GM12801 (cell line): ENCODE data around the gene ABCG8.

Source experiments
- TF ChIP-seq, protein P1 (sequence below): IDR thresholded peaks from one replicate; pipeline ENCODE4 v1.5.1; 2011; ENCODE audit warnings: control low read depth; ENCODE audit not compliant: insufficient read length; ENCODE audit errors: extremely low read depth

Gene ABCG8

DNA sequence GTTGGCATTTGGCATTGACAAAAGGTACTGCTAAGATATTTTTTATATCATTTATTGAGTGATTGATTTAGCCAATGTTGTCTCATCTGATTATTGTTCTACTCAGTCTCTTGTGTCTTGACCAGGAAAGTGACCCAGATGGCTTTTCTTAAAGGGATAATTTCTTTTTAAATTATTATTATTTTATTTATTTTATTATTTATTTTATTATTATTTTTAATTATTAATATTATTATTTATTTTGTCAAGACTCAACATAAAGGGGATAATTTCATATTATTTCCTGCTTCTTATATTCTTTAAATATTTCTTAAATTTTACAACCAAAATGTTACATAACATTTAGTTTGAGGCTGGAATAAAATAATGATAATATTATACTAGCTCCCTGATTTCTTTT lies 37.9 kb upstream of the ABCG8 start:
- TF ChIP-seq, protein P1, sequence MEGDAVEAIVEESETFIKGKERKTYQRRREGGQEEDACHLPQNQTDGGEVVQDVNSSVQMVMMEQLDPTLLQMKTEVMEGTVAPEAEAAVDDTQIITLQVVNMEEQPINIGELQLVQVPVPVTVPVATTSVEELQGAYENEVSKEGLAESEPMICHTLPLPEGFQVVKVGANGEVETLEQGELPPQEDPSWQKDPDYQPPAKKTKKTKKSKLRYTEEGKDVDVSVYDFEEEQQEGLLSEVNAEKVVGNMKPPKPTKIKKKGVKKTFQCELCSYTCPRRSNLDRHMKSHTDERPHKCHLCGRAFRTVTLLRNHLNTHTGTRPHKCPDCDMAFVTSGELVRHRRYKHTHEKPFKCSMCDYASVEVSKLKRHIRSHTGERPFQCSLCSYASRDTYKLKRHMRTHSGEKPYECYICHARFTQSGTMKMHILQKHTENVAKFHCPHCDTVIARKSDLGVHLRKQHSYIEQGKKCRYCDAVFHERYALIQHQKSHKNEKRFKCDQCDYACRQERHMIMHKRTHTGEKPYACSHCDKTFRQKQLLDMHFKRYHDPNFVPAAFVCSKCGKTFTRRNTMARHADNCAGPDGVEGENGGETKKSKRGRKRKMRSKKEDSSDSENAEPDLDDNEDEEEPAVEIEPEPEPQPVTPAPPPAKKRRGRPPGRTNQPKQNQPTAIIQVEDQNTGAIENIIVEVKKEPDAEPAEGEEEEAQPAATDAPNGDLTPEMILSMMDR: no peak

DNA sequence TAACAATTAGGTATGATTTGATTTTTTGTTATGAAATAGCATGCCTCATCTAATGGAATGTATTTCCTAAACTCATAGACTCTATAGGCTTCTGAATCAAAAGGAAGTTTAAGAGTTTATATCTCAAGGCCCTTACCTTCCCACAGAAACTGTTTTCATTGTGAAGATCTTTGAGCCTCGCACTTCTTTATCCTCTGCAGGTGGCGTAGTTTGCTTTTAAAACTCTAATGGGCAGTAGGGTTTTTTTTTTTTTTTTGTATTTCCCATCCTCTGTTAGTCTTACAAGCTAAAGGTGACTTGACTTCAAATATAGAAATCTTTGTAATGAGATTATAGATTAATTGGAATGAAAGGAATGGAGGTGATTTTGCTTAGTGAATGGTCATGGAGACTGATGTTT lies 36.6 kb upstream of the ABCG8 start:
- TF ChIP-seq, protein P1: no peak

DNA sequence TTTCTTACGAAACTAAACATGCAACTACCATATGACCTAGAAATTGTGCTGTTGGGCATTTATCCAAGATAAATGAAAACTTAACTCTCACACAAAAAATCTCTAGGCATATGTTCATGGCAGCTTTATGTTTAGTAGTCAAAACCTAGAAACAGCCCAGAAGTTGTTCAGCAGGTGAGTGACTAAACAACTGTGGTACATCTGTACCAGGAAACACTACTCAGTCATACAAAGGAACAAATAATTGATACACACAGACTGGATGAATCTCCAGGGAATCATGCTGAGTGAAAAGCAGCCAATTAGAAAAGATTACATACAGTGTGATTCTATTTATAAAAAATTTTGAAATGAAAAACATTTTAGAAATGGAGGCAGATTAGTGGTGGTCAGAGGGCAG lies 35.7 kb upstream of the ABCG8 start:
- TF ChIP-seq, protein P1: no peak

DNA sequence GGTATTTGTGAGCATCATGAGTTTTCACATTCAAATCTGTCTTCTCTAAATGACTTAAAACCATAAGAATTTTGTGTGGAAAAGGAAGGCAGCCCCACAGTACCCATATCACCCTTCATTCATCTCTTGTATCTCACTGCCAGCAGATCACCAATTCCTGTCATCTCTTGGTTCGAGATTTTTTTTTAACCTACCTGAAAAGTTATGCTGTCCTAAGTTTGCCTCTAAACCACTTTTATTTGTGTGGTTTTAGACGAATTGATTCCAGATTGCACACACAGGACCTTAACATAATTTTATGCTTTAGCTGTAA lies 32.1 kb upstream of the ABCG8 start:
- TF ChIP-seq, protein P1: no peak

DNA sequence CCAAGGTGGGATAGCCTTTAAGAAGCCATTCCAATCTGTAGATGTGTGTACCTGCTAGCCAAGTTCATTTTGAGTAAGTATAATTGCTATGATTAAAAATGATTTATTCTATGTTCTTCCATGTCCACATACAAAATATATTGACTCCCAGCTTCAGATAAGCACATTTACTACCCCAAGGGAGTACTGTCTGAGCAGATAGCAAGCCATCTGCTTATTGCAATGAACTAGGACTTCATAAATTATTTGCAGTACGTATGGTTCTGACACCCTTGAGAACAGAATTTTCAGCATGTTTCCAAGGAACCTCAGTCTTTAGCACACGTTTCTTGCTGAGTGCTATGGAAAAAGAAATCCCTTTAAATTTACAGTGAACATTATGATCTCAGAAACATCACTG lies 28.3 kb upstream of the ABCG8 start:
- TF ChIP-seq, protein P1: no peak

DNA sequence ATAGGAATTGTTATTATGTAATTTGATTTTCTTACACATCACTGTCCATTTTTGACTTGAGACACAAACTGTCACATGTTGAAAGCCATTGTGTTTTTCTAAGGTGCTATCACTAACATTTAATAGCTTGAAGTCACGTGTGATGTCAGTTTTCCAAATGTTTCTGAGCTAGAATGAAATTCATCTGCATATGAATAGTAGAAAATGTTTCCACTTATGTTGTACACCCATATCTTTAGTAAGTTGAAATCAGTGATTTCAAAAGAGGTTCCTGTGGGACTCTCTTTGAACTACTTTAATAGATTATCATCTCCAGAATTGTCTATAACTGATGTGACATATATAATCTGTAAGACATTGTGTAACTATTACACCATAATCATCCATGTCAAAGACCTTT lies 27.9 kb upstream of the ABCG8 start:
- TF ChIP-seq, protein P1: no peak

DNA sequence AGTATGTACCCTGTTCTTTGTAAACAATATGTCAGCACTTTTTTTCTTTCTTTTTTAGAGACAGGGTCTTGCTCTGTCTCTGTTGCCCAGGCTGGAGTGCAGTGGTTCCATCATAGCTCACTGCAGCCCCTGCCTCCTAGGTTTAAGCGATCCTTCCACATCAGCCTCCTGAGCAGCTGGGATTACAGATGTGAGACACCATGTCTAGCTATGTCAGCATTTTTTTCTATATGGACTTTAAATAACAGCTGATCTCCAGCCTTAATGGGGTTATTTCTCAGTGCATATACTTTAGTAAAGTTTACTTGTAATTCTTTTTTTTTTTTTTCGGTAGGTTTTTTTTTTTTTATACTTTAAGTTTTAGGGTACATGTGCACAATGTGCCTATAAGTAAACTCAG lies 26.8 kb upstream of the ABCG8 start:
- TF ChIP-seq, protein P1: no peak

DNA sequence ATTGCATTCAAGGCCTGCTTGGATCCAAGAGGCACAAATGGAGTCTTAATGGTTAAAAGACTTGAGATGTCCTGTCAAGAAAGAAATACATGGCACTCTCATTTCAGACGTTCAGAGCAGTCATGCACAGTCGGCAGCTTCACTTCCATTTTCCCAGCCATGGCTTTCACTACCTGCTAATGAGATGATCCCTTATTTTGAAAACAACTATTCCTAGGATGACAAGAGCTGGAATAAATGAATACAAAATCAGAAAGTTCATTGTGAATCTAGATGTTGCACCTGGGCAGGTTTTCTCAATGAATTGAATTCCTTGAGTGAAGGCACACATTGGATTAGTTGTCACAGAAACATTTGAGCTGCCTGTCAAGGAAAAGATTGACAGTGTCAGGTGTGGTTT lies 25.8 kb upstream of the ABCG8 start:
- TF ChIP-seq, protein P1: no peak
